GM21381 (cell line): ENCODE data around the gene DPH1.
"Not testable (repeated sequence)": the region's sequence is repeated elsewhere in the genome, so short reads cannot be mapped to it uniquely, and the experiment has no call there.

Source experiments
- ATAC-seq: cut with Tn5 transposase; IDR thresholded peaks from one replicate; pipeline ENCODE4 v1.9.1; 2021; ENCODE audit warnings: mild to moderate bottlenecking, moderate library complexity; ENCODE audit not compliant: unreplicated experiment

The DPH1 gene

GRCh38 chr17:2008332-2009126 lies 21.4 kb upstream of the DPH1 start:
- ATAC-seq: no peak

DNA sequence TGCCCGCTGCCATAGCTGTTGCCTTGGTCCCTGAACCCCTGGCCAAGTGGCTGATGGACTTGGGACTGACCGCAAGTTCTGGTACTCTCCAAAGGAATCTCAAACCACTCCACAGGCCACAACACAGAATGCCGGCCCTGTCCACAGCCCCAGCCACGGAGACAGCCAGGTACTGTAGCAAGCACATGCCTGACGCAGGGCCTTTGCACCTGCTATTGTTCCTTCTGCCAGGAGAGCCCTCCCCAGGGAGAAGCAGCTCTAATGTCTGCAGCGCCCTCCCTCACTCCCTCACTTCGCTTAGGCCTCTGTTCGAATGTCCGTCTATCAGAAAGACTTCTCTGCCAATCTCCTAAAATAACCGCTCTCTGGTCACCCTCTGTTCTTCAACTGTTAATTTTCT lies 20.2 kb upstream of the DPH1 start:
- no peak for ATAC-seq

- ATAC-seq: no peak
Observed at GRCh38 chr17:2011411-2012371, 18.3 kb upstream of the DPH1 start.

DNA sequence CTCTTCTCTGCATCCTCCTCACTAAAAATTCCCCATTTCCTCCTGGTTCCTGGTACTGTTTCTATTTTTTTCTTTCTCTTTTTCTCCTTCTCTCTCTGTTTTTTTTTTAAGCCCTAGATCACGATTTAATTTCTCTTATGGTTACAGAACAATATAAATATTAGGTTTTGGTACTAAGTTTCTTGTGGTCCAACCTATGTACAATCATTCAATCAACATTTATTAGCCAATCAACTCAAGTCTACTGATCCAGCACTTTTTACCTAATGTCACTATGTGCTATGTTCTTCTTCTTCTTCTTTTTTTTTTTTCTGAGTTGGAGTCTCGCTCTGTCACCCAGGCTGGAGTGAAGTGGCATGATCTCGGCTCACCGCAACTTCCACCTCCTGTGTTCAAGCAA lies 17.5 kb upstream of the DPH1 start:
- ATAC-seq: no peak

GRCh38 chr17:2013220-2013993 lies 16.5 kb upstream of the DPH1 start:
- ATAC-seq: not testable (repeated sequence)

- ATAC-seq: no peak
Observed at GRCh38 chr17:2013994-2014317, 16.0 kb upstream of the DPH1 start.

GRCh38 chr17:2015314-2015713 lies 14.6 kb upstream of the DPH1 start:
- no peak for ATAC-seq

DNA sequence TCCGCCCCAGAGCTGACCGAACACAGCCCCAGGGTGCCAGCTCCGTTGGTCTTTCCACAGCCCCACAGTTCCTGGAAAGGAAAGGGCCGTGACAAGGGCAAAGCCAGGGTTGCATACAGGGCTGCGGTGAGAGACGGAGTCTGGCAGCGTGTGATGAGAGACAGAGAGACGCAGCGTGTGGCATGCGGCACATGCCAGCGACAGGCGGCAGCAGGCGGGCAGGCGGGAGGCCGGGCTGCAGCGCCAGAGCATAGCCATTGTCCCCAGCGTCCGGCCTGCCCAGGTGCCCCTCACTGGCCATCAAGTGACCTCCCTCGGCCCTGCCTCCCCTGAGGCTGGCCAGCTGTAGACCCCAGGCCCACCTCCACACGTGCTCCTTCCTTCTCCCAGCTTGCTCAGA lies 13.5 kb upstream of the DPH1 start:
- ATAC-seq: no peak

GRCh38 chr17:2017274-2017941 lies 12.5 kb upstream of the DPH1 start:
- ATAC-seq: no peak

DNA sequence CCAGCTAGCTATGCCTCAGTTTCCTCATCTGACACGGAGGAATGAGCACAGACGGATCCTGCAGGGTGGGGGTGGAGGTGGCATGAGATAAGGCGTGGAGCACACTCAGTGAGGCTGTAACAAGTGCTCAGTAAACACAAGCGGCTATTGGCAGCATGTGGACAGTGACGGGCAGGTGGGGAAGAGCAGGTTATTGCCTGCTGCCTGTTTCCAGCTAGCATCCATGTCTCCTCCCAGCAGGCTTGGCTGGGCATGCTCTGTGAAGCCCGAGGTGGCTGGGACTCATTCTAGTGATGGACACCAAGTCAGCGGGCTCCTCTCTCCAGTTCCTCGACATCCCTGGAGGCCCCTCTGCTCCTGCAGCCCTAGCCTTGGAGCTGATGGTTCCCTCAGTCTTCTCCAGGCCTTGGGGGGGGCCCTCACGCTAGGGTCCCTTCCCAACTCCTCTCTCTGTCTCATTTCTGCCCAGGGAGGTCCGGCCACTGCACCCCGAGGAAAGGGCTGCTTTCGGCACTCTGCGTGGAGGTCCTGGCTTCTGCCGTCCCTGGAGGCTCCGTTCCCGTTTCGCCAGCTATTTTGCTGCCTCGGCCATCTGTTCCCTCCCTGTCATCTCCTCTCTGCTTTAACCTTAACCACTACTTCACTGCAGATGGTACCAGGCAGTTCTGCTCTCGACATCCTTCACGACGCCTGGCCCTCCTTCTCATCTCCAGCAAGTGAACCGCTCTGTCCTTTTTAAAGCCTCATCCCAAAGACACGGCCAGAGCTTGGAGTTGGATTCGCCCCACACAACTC lies 11.0 kb upstream of the DPH1 start:
- ATAC-seq: no peak

DNA sequence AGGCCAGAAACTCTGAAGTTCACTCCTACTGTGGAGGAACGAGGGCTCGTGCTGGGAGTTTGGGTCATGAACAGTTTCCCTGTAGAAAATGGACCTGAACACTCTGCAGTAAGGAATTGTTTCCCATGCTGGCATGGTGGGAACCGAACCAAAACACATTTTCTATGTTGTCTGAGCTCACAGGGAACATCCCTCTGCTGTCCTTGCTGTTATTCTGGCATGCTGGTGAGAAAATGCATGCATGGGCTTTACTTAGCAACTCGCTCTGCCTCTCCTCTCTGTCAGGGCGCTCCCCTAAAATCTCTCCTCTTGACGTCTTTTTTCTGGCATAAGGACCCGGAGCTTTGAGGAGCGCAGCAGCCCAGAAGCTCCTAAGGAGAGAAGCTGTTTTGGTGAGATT lies 10.2 kb upstream of the DPH1 start:
- no peak for ATAC-seq

- ATAC-seq: no peak
Observed at GRCh38 chr17:2020721-2021120, 9.2 kb upstream of the DPH1 start.

DNA sequence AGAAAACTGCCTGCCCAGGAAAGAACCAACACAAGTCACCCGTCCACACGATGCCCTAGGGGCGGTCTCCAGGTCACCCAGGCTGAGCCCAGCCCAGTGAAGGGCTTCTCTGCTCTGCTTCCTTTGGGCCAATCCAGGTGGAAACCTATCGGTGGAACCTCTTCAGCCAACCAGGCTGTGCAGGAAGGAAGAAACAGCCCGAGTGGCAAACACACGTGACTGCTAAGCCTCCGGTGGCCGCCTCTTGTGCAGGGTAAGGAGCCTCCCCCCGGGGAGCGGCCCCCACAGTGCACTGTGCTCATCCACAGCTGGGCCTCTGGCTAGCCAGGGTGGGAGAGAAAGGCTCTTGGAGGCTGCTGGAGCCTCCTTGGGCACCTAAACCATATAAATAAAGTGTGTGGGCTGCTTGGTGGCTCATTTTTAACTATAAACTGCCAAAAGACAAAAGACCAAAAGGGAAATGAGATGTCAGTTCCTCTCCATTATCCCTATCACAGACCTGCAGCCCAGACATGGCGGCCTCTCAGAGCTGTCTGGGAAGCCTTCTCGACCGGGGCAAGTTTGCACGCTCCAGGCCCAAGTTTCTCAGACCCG lies 7.2 kb upstream of the DPH1 start:
- ATAC-seq: no peak

GRCh38 chr17:2023256-2023655 lies 6.7 kb upstream of the DPH1 start:
- ATAC-seq: no peak

DNA sequence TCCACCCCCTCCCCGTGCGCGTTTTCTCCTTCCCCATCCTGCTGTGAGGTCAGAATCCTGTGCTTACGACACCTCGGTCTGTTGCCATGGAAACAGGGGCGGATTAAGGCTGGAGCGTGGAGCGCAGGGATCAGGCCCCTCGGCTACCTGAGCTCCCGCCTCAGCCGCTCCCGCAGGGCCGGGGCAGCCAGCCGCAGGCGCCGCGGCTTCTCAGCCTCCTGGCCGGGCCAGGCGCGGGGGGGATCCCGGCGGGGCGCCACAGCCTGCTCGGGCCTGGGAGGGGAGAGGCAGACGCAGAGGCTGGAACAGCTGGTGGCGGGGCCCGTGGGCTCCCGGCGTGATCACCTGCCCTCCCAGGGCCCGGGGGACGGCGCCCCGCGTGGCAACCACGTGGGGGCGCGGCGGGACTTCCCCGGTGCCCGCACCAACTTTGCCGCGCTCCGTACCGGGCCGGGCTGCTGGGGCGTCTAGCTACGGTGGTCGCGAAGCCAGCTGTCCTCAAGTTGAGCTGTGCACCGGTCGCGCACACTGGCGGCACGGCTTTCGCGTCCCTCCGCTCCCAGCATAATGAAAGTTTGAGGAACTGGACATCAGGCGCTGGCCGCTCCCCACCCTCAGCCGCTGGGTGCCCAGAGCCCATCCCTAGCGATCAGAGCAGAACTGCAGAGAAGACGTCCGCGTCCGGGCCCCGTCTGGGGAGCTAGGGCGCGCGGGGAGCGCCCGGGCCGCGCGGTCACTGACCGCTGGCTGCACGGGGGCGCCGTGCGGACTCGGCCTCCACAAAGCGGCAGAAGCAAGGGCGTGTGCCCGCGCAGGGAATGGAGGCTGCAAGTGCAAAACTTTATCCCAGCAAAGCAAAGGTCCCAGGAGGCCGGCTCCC lies 6.0 kb upstream of the DPH1 start:
- no peak for ATAC-seq

GRCh38 chr17:2024572-2025219 lies 5.3 kb upstream of the DPH1 start:
- no peak for ATAC-seq

GRCh38 chr17:2025220-2025621 lies 4.7 kb upstream of the DPH1 start, which contains the start of gene RTN4RL1:
Gene RTN4RL1 (minus strand): TSS chr17:2025334. CDS start chr17:2024865, 469 bp downstream.
- ATAC-seq: no peak
